Body of pancreas (tissue), 4 donors: ENCODE results near the gene MXI1. TPM values are rescaled to one million over a fixed set of nuclear protein-coding genes. Genes with fewer than 3 reads are reported as not detected.
A peak's percentile ranks its signal among the peaks of the same experiment; 100 is the strongest.

Source experiments
- ATAC-seq: fragments of 150-250 bp; one replicate; pipeline ENCODE4 v1.9.1; 2016
- DNase-seq, 4 donors: peaks; one replicate each; pipeline ENCODE4 v3.0.0-alpha.2; 2019
- H3K27ac ChIP-seq, 4 donors: fragments of 200-600 bp; sonication (generic); 1 replicate in 3 of 4; 2 replicates in 1 of 4; pipeline versions ENCODE4 v1.5.1 to v1.6.1; 2016 to 2019; ENCODE audit warnings: mild to moderate bottlenecking in 1 of 4, mixed read lengths in 1 of 4, moderate library complexity in 1 of 4
- H3K27me3 ChIP-seq, 2 donors: fragments of 200-600 bp; sonication (generic); one replicate each; pipeline ENCODE4 v1.6.0; 2016; ENCODE audit warnings: mild to moderate bottlenecking in 1 of 2
- H3K36me3 ChIP-seq, 2 donors: fragments of 200-600 bp; sonication (generic); replicated peaks in 1 of 2; 2 replicates each; pipeline ENCODE4 v1.5.1; 2016; ENCODE audit warnings: low read depth in 2 of 2; ENCODE audit not compliant: insufficient read depth in 1 of 2
- H3K4me1 ChIP-seq: fragments of 200-600 bp; sonication (generic); one replicate; pipeline ENCODE4 v1.6.0; 2016
- H3K4me3 ChIP-seq, 2 donors: fragments of 200-600 bp; sonication (generic); 1 replicate in 1 of 2; 2 replicates in 1 of 2; pipeline ENCODE4 v1.5.1; 2016 to 2019
- H3K9me3 ChIP-seq, 3 donors: fragments of 200-600 bp; sonication (generic); 1 replicate in 2 of 3; 2 replicates in 1 of 3; pipeline ENCODE4 v1.5.1; 2016
- POLR2A ChIP-seq, 3 donors: fragments of 450-650 bp; IDR thresholded peaks; one replicate each; pipeline ENCODE4 v1.6.1; 2016; ENCODE audit warnings: antibody characterized with exemption in 3 of 3, mild to moderate bottlenecking in 2 of 3
- WGBS, 2 donors: methylation state at CpG; one replicate each; pipeline ENCODE4 v1.1.5; 2017; 5-methylcytosine and 5-hydroxymethylcytosine counted together
- intact Hi-C: fragments of 100-400 bp; cut with DNase I; formaldehyde crosslinking; loops from one replicate; pipeline ENCODE4 v1.15.1; 2023
- total RNA-seq, 2 donors: library from RNA; depleted of rRNA; stranded (reverse); fragments of >200 nt; gene quantifications; one replicate each; pipeline ENCODE4 v1.1.0, GENCODE V29; 2016
- TF ChIP-seq, protein P1 (sequence below), 7 experiments: fragments of 450-650 bp in 4 of 7; fragments of 200-600 bp in 3 of 7; sonication (generic) in 3 of 7; IDR thresholded peaks; one replicate each; pipeline ENCODE4 v1.5.1; 2016 to 2019; ENCODE audit warnings: antibody characterized with exemption in 7 of 7

MXI1 gene
- total RNA-seq, 2 donors from 2014 or later = 14.8 to 24.1 TPM

DNA sequence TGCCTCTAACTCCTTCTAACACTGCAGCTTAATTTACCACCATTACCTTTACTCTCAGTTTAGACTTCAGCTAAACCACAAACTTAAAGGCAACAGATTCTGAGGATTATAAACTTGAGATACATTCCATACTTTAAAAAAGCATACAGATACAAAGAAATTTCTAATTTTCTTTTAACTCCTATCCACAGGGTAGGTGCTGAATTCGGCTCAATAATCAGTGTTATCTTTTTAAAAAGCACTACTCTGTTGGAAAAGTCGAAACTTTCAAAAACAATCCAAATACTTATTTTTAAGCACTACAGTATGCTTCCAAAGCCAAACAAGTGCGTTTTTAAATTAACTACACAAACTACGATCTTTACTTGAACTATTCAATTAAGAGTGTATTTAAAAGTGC lies 96.3 kb downstream of the MXI1 start:
- DNase-seq = no peak
- peak overlapping the region in 1 of 4 donors; percentile 89 for H3K27ac ChIP-seq
- intact Hi-C loops = no loop called here
- peaks cover 0 to 6% of the 10 kb centered on the region in 2 donors for H3K36me3 ChIP-seq
- H3K4me3 ChIP-seq = peak overlapping the region; percentile 62 to 83
- 2 to 4% methylated on average over 4 of the region's 4 CpGs for WGBS, 2 donors
- no peaks in the 10 kb centered on the region for H3K27me3 ChIP-seq
- ATAC-seq = no peak
- H3K9me3 ChIP-seq = no peaks in the 10 kb centered on the region
- peaks cover 50% of the 10 kb centered on the region for H3K4me1 ChIP-seq
- TF ChIP-seq, protein P1, sequence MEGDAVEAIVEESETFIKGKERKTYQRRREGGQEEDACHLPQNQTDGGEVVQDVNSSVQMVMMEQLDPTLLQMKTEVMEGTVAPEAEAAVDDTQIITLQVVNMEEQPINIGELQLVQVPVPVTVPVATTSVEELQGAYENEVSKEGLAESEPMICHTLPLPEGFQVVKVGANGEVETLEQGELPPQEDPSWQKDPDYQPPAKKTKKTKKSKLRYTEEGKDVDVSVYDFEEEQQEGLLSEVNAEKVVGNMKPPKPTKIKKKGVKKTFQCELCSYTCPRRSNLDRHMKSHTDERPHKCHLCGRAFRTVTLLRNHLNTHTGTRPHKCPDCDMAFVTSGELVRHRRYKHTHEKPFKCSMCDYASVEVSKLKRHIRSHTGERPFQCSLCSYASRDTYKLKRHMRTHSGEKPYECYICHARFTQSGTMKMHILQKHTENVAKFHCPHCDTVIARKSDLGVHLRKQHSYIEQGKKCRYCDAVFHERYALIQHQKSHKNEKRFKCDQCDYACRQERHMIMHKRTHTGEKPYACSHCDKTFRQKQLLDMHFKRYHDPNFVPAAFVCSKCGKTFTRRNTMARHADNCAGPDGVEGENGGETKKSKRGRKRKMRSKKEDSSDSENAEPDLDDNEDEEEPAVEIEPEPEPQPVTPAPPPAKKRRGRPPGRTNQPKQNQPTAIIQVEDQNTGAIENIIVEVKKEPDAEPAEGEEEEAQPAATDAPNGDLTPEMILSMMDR (IDR thresholded peaks at IDR 0.05) = no peak
- no peak for TF ChIP-seq POLR2A (IDR thresholded peaks at IDR 0.05)

- H3K4me3 ChIP-seq = peak overlapping the region; percentile 62 to 83
- 0 to 1% methylated on average over 18 to 42 of the region's 42 CpGs for WGBS, 2 donors
- peaks cover 0 to 2% of the 10 kb centered on the region in 2 donors for H3K36me3 ChIP-seq
- DNase-seq = no peak
- H3K9me3 ChIP-seq = no peaks in the 10 kb centered on the region
- ATAC-seq = peak; percentile 60
- TF ChIP-seq, protein P1 (IDR thresholded peaks at IDR 0.05) = peak in 1 of 7 experiments; percentile 11
- no peak for TF ChIP-seq POLR2A (IDR thresholded peaks at IDR 0.05)
- no peaks in the 10 kb centered on the region for H3K27me3 ChIP-seq
- H3K4me1 ChIP-seq = peaks cover 50% of the 10 kb centered on the region
- H3K27ac ChIP-seq = peak overlapping the region; percentile 71 to 95 (median 90)
- intact Hi-C loops = no loop called here
These were observed 97.0 kb downstream of the MXI1 start for GRCh38 chr10:110304394-110304779.

DNA sequence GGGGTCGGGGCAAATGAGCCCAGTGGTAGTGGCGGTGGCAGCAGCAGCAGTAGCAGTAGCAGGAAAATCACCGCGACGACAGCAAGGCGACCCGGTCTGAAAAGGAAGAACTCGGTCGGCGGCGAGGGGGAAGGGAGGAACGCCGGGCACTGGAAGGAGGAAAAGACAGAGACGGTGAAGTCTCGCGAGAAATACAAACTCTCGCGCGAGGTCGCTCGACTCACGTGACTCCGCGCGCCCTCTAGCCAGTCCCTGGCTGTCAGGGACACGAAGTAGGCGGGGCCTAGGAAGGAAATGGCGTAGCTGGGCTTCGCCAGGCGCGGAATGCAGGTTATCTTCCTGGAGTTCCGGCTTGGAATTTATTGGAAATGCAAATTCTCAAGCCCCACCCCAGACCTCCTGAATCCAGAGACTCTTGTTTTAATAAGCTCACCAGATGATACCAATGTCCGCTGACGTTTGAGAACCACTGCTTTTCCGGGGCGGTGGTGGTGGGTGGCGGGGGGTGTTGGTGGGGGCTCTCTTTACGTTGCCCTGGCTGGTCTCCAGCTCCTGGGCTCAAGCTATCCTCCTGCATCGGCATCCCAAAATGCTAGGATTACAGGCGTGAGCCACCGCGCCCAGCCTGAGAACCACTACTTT lies 97.5 kb downstream of the MXI1 start, which contains the start of gene SMNDC1:
Gene SMNDC1, minus strand, starts transcription at position 141 of the 642 bp plus-strand sequence. CDS start 1,333 bp downstream, outside the sequence.
- intact Hi-C loops = no loop called here
- 0% methylated on average over 42 of the region's 42 CpGs for WGBS, 2 donors
- no peaks in the 10 kb centered on the region for H3K27me3 ChIP-seq
- DNase-seq (peak; percentile 99), ATAC-seq (peak; percentile 96)
- peaks cover 49% of the 10 kb centered on the region for H3K4me1 ChIP-seq
- H3K27ac ChIP-seq = peak within 1 kb of the TSS; percentile 71 to 95 (median 90)
- peaks cover 0 to 2% of the 10 kb centered on the region in 2 donors for H3K36me3 ChIP-seq
- H3K9me3 ChIP-seq = no peaks in the 10 kb centered on the region
- TF ChIP-seq, protein P1 (IDR thresholded peaks at IDR 0.05) = peak in 1 of 7 experiments; percentile 21
- peak; percentile 44 to 83 (median 83) for TF ChIP-seq POLR2A (IDR thresholded peaks at IDR 0.05)
- peak within 1 kb of the TSS; percentile 62 to 83 for H3K4me3 ChIP-seq

- 60 to 66% methylated on average over 17 of the region's 17 CpGs for WGBS, 2 donors
- Histone ChIP-seq H3K4me1 (peaks cover 39% of the 10 kb centered on the region), H3K27ac (peak overlapping the region in 3 of 4 donors; percentile 89 to 95 (median 91)), H3K27me3 (no peaks in the 10 kb centered on the region), H3K4me3 (no peak overlapping the region), H3K9me3 (no peaks in the 10 kb centered on the region), H3K36me3 (peaks cover 0 to under 1% of the 10 kb centered on the region in 2 donors)
- peak; percentile 49 for ATAC-seq
- peak; percentile 47 to 79 (median 62) for DNase-seq
- TF ChIP-seq, protein P1 (IDR thresholded peaks at IDR 0.05) = peak in 6 of 7 experiments; percentile 42 to 79 (median 72)
- TF ChIP-seq POLR2A (IDR thresholded peaks at IDR 0.05) = no peak
- intact Hi-C loops = no loop called here
These were observed 98.5 kb downstream of the MXI1 start for GRCh38 chr10:110305767-110306451.
